Islet of Langerhans (tissue), 1 donor: ENCODE data around the gene THRAP3.
"Not testable (repeated sequence)": the region's sequence is repeated elsewhere in the genome, so short reads cannot be mapped to it uniquely, and the experiment has no call there.

ENCODE experiments used
- FAIRE-seq: peaks from one replicate; lab custom pipeline; 2011; peaks lifted over from hg19 to GRCh38; lab: Jason Lieb, UNC

The THRAP3 gene

DNA sequence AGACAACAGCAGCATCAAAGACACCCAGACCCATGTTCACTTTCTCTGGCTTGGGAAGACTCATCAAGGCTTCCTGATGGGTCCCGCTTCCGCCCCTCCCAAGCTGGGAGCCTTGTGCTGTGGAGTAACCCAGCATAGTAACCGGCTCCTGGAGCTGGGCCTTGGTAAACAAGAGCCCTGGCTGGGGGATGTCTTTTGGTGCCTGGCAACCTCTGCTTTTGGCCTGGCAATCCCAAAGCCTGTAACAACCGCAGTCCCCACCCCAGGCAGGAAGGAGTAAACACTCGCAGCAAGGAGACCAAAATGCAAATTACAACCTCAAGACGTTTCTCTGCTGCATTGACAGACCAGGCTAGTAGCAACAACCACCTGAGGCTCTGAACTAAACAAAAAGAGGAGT lies 16.9 kb upstream of the THRAP3 start:
- FAIRE-seq: peak; percentile 68

DNA sequence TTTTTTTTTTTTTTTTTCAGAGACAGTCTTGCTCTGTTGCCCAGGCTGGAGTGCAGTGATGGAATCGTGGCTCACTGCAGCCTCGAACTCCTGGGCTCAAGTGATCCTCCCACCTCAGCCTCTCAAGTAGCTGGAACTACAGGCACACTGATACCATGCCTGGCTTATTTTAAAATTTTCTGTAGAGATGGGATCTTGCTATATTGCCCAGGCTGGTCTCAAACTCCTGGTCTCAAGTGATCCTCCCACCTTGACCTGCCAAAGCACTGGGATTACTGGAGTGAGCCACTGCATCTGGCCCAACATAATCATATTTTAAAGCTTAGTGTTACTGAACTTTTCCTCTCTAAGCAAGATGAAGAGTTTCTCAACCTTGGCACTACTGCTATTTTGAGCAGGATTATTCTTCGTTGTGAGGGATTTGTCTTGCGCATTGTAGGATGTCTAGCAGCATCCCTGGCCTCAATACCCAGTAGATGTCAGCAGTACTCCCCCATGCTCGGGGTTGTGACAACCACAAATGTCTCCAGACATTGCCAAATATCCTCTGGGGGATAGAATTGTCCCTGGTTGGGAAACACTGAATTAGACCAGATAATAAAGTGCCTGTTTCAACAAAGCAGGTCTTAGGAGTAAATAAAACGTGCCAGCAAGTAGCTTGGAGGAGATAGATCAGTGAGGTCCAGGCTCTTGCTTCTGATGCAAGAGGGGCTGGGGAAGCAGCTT lies 15.1 kb upstream of the THRAP3 start:
- no peak for FAIRE-seq

DNA sequence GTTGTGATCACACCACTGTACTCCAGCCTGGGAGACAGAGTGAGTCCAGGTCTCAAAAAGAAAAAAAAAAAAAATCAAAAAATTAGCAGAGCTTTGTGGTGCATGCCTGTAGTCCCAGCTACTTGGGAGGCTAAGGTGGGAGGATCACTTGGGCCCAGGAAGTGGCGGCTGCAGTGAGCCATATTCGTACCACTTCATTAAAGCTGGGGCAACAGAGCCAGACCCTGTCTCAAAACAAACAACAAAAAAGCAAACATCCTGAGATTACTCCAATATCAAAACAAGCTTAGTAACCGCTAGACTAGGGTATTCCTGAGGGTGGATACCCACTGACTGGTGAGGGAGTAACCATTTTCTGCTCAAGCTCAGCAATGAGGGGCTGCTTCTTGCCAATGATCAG lies 12.9 kb upstream of the THRAP3 start:
- no peak for FAIRE-seq

GRCh38 chr1:36211841-36212240 lies 12.4 kb upstream of the THRAP3 start:
- FAIRE-seq: no peak

GRCh38 chr1:36212782-36213181 lies 11.5 kb upstream of the THRAP3 start:
- FAIRE-seq: no peak

GRCh38 chr1:36217670-36218069 lies 6.6 kb upstream of the THRAP3 start:
- no peak for FAIRE-seq

GRCh38 chr1:36221901-36222300 lies 2.3 kb upstream of the THRAP3 start:
- FAIRE-seq: not testable (repeated sequence)

DNA sequence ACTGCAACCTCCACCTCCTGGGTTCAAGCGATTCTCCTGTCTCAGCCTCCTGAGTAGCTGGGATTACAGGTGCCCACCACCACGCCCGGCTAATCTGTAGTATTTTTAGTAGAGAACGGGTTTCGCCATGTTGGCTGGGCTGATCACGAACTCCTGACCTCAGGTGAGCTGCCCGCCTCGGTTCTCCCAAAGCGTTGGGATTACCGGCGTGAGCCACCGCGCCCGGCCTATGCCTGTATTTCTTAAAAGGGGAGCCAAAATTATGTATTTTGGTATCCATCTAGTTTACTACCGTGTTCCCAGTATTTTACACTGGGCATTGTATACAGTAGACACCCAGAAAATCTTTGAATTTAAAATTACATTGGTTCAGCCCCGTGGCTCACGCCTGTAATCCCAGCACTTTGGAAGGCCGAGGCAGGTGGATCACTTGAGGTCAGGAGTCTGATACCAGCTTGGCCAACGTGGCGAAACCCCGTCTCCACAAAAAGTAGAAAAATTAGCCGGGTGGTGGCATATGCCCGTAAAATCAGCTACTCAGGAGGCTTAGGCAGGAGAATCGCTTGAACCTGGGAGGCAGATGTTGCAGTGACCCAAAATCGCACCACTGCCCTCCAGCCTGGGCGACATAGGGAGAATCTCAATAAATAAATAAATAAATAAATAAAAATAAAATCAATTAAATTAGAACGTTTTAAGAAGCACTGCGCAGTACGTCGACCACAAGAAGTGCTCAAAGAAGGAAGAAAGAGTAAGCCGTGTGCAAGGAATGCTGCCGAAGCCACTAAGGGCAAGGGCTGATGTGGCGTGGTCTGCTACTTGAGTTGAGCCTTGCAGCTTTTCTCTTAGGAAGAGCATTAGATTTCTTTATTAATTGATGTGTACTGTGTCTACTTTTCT lies 1.5 kb upstream of the THRAP3 start:
- no peak for FAIRE-seq

GRCh38 chr1:36223381-36223995 lies 755 bp upstream of the THRAP3 start:
- FAIRE-seq: no peak

DNA sequence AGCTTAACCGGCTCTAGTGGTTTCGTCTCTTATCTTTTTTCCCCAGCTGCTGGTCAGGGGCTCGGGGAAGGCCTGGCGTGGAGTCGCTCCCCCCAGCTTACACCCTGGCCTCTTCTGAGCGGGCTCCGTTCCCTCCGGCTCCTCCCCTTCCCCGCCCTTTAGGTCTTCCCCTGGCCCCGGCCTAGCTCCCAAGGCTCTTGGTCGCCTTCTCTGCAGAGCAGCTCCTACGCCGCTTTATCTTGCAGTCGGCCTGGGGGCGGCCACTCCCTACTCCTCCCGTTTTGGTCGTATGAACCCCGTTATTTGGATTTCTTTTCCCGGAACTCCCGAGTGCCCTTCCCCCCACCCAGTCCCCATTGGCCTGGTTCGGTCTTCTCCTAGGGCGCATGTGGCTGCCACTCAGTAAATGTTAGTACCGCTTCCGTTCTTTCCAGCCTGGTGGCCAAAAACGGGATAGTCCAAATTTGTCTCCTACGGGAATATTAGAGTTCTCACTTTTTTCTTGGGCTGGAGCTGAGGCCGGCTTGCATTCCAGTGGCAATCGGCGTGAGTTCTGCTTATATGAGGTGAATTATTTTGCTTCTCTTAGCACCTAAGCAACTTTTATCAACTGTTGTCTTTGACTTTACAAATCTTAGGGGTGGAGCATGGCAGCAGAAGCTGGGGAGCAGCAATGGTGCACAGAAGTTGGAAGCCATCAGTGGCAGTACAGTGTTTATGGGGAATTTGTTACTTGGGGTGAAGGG lies 467 bp downstream of the THRAP3 start:
- FAIRE-seq: no peak

- no peak for FAIRE-seq
Observed at GRCh38 chr1:36225283-36225899, 1.1 kb downstream of the THRAP3 start.

DNA sequence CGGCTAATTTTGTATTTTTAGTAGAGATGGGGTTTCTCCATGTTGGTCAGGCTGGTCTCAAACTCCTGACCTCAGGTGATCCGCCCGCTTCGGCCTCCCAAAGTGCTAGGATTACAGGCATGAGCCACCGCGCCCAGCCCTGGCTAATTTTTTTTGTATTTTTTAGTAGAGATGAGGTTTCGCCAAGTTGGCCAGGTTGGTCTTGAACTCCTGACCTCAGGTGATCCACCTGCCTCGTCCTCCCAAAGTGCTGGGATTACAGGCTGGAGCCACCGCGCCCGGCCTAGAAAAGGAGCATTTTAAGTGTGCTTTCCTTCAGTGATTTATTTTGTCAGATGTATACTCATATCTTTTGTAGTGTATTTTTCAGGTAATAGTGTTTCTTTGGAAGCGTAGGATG lies 6.0 kb downstream of the THRAP3 start:
- FAIRE-seq: not testable (repeated sequence)

GRCh38 chr1:36231191-36231590 lies 6.9 kb downstream of the THRAP3 start:
- FAIRE-seq: no peak

GRCh38 chr1:36232212-36233095 lies 8.2 kb downstream of the THRAP3 start:
- FAIRE-seq: no peak

DNA sequence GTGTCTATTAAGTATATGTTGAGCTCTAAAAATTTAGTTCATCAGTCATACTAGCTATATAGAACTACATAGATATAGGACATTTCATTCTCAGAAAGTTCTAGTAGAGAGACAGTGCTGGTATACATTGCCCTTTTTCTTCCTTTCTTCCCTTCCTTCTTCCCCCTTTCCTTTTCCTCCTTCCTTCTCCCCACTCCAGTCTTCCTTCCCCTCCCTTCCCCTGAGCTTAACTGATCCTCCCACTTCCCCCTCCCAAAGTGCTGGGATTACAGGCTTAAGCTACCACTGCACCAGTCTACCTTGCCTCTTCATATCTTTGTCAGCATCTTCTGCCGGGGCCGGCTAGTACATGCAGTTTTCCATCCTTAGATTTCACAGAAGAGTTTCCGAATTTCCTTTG lies 12.1 kb downstream of the THRAP3 start:
- no peak for FAIRE-seq

GRCh38 chr1:36238433-36238832 lies 14.2 kb downstream of the THRAP3 start:
- FAIRE-seq: no peak

- no peak for FAIRE-seq
Observed at GRCh38 chr1:36239941-36240637, 15.8 kb downstream of the THRAP3 start.

GRCh38 chr1:36247538-36247937 lies 23.3 kb downstream of the THRAP3 start:
- FAIRE-seq: no peak

DNA sequence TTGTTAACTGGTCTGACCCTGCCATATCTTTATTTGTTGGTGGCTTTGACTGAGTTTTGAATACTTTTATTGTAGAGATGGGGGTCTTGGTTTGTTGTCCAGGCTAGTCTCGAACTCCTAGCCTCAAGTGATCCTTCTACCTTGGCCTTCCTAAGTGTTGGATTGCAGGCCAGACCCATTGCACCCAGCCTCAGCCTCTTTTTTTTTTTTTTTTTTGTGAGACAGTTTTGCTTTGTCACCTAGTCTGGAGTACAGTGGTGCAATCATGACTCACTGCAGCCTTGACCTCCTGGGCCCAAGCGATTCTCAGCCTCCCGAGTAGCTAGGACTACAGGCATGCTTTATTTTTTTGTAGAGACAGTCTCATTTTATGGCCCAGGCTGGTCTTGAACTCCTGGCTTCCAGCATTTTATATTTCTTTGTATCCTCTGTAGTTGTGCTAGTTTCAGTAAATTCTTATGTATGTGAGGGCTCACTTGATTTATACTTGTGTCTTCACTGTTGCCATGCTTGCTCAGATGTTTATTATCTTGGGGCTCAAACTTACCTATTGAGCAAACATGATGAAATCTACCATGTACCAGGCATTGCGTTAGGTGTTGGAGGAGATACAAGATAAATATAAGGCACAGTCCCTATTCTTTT lies 24.1 kb downstream of the THRAP3 start:
- no peak for FAIRE-seq
